ENCODE data around the gene IL31RA. TPM values are rescaled to one million over a fixed set of nuclear protein-coding genes. Genes with fewer than 3 reads are reported as not detected.

IL31RA gene
- total and polyA plus RNA-seq, 7 donors: 0.04 to 2.0 (median 0.20) TPM; not detected in 2

DNA sequence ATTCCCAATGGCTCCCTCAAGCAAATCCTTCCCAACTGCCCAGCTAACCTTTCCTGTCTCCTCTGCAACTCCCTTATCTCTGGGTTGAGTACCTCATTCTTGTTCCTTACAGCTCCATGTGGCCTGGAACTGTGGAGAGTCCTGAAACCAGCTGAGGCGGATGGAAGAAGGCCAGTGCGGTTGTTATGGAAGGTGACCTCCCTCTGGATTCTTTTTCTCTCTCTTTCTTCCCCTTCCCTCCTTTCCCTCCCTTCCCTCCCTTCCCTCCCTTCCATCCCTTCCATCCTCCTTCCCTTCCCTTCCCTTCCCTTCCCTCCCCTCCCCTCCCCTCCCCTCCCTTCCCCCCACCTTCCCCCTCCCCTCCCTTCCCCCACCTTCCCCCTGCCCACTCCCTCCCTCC is 45.1 kb downstream of the IL31RA start:
- H3K9me3 ChIP-seq: no peaks in the 10 kb centered on the region
- no peaks in the 10 kb centered on the region for H3K36me3 ChIP-seq (ENCODE audit: insufficient read depth in 1 of 2, low read depth in 1 of 2)
- intact Hi-C loops (cut with DNase I): no loop called here
- 97 to 100% (median 98%) methylated on average over 2 of the region's 2 CpGs for WGBS, 3 donors
- peaks cover 7% of the 10 kb centered on the region for H3K4me1 ChIP-seq
- no peak overlapping the region for H3K4me3 ChIP-seq
- ATAC-seq: no peak
- no peak overlapping the region for H3K27ac ChIP-seq
- no peak for DNase-seq
- no peaks in the 10 kb centered on the region for H3K27me3 ChIP-seq (ENCODE audit: insufficient read depth in 3 of 3, low read length in 2 of 3)
- TF ChIP-seq, protein P1, sequence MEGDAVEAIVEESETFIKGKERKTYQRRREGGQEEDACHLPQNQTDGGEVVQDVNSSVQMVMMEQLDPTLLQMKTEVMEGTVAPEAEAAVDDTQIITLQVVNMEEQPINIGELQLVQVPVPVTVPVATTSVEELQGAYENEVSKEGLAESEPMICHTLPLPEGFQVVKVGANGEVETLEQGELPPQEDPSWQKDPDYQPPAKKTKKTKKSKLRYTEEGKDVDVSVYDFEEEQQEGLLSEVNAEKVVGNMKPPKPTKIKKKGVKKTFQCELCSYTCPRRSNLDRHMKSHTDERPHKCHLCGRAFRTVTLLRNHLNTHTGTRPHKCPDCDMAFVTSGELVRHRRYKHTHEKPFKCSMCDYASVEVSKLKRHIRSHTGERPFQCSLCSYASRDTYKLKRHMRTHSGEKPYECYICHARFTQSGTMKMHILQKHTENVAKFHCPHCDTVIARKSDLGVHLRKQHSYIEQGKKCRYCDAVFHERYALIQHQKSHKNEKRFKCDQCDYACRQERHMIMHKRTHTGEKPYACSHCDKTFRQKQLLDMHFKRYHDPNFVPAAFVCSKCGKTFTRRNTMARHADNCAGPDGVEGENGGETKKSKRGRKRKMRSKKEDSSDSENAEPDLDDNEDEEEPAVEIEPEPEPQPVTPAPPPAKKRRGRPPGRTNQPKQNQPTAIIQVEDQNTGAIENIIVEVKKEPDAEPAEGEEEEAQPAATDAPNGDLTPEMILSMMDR (IDR thresholded peaks at IDR 0.05): no peak

DNA sequence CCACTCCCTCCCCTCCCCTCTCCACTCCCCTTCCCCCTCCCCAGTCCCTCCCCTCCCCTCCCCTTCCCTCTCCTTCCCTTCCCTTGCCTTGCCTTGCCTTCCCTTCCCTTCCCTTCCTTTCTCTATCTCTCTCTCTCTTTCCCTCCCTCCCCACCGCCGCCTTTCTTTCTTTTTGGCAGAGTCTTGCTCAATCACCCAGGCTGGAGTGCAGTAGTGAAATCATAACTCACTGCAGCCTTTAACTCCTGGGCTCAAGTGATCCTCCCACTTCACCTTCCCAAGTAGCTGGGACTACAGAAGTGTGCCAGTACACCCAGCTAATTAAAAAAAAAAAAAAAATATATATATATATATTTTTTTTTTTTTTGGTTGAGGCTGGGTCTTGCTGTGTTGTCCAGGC is 45.5 kb downstream of the IL31RA start:
- no peak overlapping the region for H3K27ac ChIP-seq
- TF ChIP-seq, protein P1 (IDR thresholded peaks at IDR 0.05): no peak
- no peaks in the 10 kb centered on the region for H3K27me3 ChIP-seq (ENCODE audit: insufficient read depth in 3 of 3, low read length in 2 of 3)
- H3K36me3 ChIP-seq (ENCODE audit: insufficient read depth in 1 of 2, low read depth in 1 of 2): no peaks in the 10 kb centered on the region
- H3K9me3 ChIP-seq: no peaks in the 10 kb centered on the region
- ATAC-seq (no peak), DNase-seq (no peak)
- no peak overlapping the region for H3K4me3 ChIP-seq
- peaks cover 9% of the 10 kb centered on the region for H3K4me1 ChIP-seq
- intact Hi-C loops (cut with DNase I): no loop called here
- WGBS, 3 donors: 69 to 77% (median 70%) methylated on average over 2 of the region's 2 CpGs

DNA sequence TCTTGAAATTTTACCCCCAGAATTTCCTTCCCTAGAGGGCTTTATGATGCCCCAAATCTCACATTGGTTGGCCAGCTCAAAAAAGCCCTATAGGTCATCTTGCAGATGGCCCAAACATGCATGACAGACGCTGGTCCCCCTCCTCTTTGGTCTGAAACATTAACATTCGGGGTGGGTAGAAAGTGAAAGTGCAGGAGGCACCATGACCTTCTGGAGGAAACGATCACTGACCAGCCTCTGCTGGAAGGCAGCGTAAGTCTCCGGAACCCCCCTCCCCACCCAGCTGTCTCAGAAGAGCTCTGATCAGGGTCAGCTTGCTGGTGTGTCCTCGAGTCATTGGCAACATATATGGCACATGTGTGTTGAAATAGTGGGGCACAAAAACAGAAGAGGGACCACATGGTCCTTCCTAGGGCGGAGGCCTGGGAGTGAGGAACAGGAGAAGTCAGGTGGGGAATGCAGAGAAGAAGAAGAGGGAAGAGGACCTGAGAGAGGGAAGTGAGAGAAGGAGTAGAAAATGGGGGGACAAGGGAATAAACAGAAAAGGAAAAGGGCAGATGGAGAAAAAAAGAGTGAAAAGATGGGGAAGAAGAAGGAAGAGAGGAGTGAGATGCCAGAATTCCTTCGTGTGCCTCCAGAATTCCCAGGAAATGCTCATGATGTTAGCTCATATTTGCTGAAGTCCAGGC is 46.2 kb downstream of the IL31RA start:
- no peak overlapping the region for H3K4me3 ChIP-seq
- H3K9me3 ChIP-seq: no peaks in the 10 kb centered on the region

DNA sequence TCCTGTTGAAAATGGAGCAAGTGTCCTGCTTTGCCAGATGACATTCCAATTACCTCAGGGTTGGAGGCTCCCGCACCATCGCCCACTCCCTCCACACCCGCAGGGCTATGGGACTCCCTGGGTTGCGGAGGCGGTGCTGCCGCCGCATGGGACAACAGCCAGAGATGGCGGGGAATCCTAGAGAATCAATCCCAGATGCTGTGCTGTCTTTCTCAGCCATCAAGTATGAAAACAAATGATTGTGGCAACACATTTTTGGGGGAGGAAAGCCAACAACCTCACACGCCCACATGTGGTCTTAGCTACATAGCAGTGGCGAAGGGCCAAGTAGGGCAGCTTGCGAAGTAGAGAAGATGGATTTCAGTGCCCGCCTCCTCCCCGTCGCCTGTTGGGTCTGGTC is 46.7 kb downstream of the IL31RA start:
- no peak overlapping the region for H3K27ac ChIP-seq
- H3K4me3 ChIP-seq: peak overlapping the region; percentile 25
- intact Hi-C loops (cut with DNase I): no loop called here
- 45 to 65% (median 57%) methylated on average over 14 of the region's 14 CpGs for WGBS, 3 donors
- H3K27me3 ChIP-seq (ENCODE audit: insufficient read depth in 3 of 3, low read length in 2 of 3): no peaks in the 10 kb centered on the region
- TF ChIP-seq, protein P1 (IDR thresholded peaks at IDR 0.05): no peak
- H3K36me3 ChIP-seq (ENCODE audit: insufficient read depth in 1 of 2, low read depth in 1 of 2): no peaks in the 10 kb centered on the region
- no peaks in the 10 kb centered on the region for H3K9me3 ChIP-seq
- H3K4me1 ChIP-seq: peaks cover 9% of the 10 kb centered on the region
- ATAC-seq (peak in 3 of 4 donors; percentile 31 to 76 (median 40)), DNase-seq (peak; percentile 73 to 77)

More for the DNA sequence above, 46.2 kb downstream of the IL31RA start:
- no peaks in the 10 kb centered on the region for H3K36me3 ChIP-seq (ENCODE audit: insufficient read depth in 1 of 2, low read depth in 1 of 2)
- no peak for DNase-seq
- TF ChIP-seq, protein P1 (IDR thresholded peaks at IDR 0.05): no peak
- H3K27me3 ChIP-seq (ENCODE audit: insufficient read depth in 3 of 3, low read length in 2 of 3): no peaks in the 10 kb centered on the region
- H3K27ac ChIP-seq: no peak overlapping the region
- intact Hi-C loops (cut with DNase I): no loop called here
- WGBS, 3 donors: 66 to 74% (median 70%) methylated on average over 8 of the region's 8 CpGs
- ATAC-seq: no peak
- peaks cover 9% of the 10 kb centered on the region for H3K4me1 ChIP-seq

DNA sequence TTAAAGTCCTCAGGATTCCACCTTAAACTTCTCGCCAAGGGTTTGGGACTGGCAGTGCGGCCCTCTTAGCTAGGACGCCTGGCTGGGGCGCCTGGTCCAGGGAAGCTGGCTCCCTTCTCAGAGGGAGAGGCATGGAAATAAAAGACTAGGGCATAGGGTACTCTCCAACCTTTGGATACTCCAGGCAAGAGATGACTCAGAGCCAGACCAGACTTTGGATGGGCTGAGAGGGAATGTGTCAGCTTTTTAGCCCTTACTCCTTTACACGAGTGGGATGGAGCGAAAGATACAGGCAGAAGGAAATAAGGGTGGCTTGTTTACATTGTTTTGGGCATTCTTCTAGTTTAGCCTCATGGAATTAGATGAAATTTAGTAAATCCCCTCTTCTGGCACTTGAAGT is 48.2 kb downstream of the IL31RA start:
- no peaks in the 10 kb centered on the region for H3K36me3 ChIP-seq (ENCODE audit: insufficient read depth in 1 of 2, low read depth in 1 of 2)
- no peaks in the 10 kb centered on the region for H3K9me3 ChIP-seq
- H3K27ac ChIP-seq: no peak overlapping the region
- peaks cover 12% of the 10 kb centered on the region for H3K4me1 ChIP-seq
- ATAC-seq: no peak
- no peaks in the 10 kb centered on the region for H3K27me3 ChIP-seq (ENCODE audit: insufficient read depth in 3 of 3, low read length in 2 of 3)
- no peak overlapping the region for H3K4me3 ChIP-seq
- TF ChIP-seq, protein P1 (IDR thresholded peaks at IDR 0.05): no peak
- 88 to 91% (median 91%) methylated on average over 6 of the region's 6 CpGs for WGBS, 3 donors
- no peak for DNase-seq
- intact Hi-C loops (cut with DNase I): no loop called here
